Measurements from ENCODE around the gene PIK3CB.
"Not testable (repeated sequence)": the region's sequence is repeated elsewhere in the genome, so short reads cannot be mapped to it uniquely, and the experiment has no call there.

Gene PIK3CB

DNA sequence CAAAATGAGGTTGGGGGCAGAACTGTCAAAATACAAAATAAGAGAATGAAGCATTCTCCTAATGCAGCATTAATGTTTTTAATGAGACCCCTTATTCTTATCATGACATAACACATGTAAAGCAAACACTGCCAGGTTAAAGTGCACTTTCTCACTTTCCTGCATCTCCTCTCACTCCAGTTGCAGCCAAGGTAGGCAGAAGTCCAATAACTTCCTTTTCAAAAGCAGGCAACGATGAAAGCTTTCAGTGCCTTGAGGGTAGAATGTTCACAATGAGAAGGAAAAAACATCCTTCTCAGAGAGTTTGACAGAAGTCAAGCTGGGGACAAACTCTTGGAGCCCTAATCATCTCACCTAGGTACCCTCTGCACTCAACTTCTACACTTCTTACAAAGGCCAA is 166.6 kb downstream of the PIK3CB start:
- no peak for DNase-seq
- in situ Hi-C loops (cut with HindIII; ENCODE audit: low pct_ligation_motif_present, low pct_unique_long_range_greater_than_20kb, low sequenced_read_pairs) = no loop called here

- DNase-seq = no peak
- in situ Hi-C loops (cut with HindIII; ENCODE audit: low pct_ligation_motif_present, low pct_unique_long_range_greater_than_20kb, low sequenced_read_pairs) = no loop called here
Observed at GRCh38 chr3:138657508-138657907, 177.2 kb downstream of the PIK3CB start.

GRCh38 chr3:138653567-138653966 is 181.2 kb downstream of the PIK3CB start:
- no peak for DNase-seq
- in situ Hi-C loops (cut with HindIII; ENCODE audit: low pct_ligation_motif_present, low pct_unique_long_range_greater_than_20kb, low sequenced_read_pairs) = no loop called here

- no peak for DNase-seq
- in situ Hi-C loops (cut with HindIII; ENCODE audit: low pct_ligation_motif_present, low pct_unique_long_range_greater_than_20kb, low sequenced_read_pairs) = no loop called here
Observed at GRCh38 chr3:138649134-138649533, 185.6 kb downstream of the PIK3CB start.

DNA sequence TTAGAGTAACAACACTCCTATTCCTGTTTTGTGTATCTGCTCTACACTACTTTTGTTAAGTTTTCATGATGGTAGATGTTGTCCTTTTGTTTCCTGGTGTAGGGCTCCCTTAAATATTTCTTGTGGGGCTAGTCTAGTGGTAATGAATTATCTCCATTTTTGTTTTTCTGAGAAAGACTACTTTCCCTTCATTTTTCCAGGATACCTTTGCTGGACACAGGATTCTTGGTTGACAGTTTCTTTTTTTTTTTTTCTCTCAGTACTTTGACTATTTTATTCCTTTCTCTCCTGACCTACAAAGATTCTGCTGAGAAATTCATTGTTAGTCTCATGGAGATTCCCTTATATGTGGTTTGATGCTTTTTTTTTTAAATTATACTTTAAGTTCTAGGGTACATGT is 188.2 kb downstream of the PIK3CB start:
- in situ Hi-C loops (cut with HindIII; ENCODE audit: low pct_ligation_motif_present, low pct_unique_long_range_greater_than_20kb, low sequenced_read_pairs) = no loop called here
- no peak for DNase-seq

DNA sequence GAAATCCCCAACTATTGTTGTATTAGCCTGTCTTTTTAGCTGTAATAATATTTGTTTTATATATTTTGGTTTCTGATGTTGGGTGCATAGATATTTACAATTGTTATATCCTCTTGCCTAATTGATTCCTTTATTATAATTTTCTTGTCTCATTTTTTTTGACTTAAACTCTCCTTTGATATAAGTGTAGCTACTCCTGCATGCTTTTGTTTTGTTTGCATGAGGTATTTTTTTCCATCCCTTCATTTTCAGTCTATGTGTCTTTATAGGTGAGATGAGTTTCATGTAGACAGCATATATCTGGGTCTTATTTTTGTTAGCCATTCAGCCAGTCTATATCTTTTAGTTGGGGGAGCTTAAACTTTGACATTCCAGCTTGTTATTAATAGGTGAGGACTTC is 188.7 kb downstream of the PIK3CB start:
- in situ Hi-C loops (cut with HindIII; ENCODE audit: low pct_ligation_motif_present, low pct_unique_long_range_greater_than_20kb, low sequenced_read_pairs) = no loop called here
- DNase-seq = no peak

DNA sequence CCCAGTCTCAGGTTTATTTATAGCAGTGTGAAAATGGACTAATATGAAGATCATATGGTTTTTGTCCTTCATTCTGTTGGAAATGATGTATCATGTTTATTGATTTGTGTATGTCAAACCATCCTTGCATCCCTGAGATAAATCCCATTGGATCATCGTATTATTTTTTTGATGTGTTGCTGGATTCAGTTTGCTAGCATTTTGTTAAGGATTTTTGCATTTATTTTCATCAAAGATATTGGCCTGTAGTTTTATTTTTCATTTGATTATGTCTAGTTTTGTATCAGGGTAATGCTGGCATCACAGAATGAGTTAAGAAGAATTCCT is 191.8 kb downstream of the PIK3CB start:
- no peak for DNase-seq
- in situ Hi-C loops (cut with HindIII; ENCODE audit: low pct_ligation_motif_present, low pct_unique_long_range_greater_than_20kb, low sequenced_read_pairs) = no loop called here

DNA sequence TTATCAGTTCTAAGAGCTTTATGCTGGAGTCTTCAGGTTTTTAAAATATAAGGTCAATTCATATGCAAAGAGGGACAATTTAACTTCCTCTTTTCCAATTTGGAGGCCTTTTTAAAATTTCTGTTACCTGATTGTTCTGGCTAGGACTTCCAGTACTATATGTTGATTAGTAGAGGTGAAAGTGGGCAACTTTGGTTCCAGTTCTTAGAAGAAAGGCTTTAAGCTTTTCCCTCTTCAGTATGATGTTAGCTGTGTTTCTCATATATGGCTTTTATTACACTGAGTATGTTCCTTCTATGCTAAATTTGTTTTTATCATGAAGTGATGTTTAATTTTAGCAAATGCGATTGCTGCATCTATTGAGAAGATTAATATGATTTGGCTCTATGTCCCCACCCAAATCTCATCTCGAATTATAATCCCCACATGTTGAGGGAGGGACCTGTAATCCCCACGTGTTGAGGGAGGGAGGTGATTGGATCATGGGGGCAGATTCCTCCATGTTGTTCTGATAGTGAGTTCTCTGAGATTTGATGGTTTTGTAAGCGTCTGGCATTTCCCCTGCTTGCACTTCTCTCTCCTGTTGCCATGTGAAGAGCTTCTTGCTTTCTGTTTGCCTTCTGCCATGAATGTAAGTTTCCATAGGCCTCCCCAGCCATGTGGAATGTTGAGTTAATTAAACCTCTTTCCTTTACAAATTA is 192.4 kb downstream of the PIK3CB start:
- no peak for DNase-seq
- in situ Hi-C loops (cut with HindIII; ENCODE audit: low pct_ligation_motif_present, low pct_unique_long_range_greater_than_20kb, low sequenced_read_pairs) = no loop called here

DNA sequence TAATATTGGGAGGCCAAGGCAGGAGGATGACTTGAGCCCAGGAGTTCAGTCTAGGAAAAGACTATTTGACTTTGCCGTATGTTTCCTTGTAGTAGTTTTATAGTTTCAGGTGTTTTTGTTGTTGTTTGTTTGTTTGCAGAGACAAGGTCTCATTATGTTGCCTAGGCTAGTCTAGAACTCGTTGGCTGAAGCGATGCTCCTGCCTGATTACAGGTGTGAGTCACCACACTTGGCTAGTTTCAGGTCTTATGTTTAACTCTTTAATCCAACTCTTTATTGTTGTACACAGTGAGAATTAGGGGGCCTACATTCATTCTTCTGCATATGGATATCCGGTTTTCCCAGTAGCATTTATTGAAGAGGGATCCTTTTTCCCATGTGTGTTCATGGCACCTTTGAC is 194.2 kb downstream of the PIK3CB start:
- DNase-seq = no peak
- in situ Hi-C loops (cut with HindIII; ENCODE audit: low pct_ligation_motif_present, low pct_unique_long_range_greater_than_20kb, low sequenced_read_pairs) = no loop called here

DNA sequence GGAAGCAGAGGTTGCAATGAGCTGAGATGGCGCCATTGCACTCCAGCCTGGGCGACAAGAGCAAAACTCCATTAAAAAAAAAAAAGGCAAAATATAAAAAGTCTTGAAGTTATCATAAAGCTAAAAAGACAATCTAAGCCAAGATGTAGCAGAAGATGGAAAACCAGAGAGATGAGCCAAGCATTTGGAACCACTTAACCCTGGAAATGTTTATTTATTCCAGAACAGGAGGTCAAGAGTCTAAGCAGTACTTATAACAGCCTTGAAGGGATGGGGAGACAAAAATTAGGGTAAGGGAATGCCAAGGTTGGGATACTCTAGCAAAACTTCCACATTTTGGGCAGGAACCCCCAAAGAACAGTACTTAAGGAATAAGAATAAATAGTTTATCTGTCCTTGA is 196.1 kb downstream of the PIK3CB start:
- in situ Hi-C loops (cut with HindIII; ENCODE audit: low pct_ligation_motif_present, low pct_unique_long_range_greater_than_20kb, low sequenced_read_pairs) = no loop called here
- no peak for DNase-seq

DNA sequence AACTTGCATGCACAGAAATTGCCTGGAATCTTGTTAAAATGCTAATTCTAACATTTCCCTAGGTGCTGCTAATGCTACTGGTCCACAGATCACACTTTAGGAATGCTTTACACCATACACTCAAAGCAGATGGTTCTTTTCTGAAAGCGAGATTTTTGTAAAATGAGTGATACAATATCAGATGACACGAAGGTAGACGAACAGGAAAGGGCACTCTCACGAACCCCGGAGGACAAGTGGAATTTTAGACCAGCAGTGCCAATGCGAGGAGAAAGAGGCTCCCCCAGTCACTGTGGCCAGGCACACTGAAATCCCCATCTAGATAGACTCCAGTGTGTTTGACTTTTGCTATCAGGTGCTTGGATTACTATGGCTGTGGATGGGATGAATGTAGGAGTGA is 205.2 kb downstream of the PIK3CB start:
- DNase-seq = no peak
- in situ Hi-C loops (cut with HindIII; ENCODE audit: low pct_ligation_motif_present, low pct_unique_long_range_greater_than_20kb, low sequenced_read_pairs) = no loop called here

- DNase-seq = no peak
- in situ Hi-C loops (cut with HindIII; ENCODE audit: low pct_ligation_motif_present, low pct_unique_long_range_greater_than_20kb, low sequenced_read_pairs) = no loop called here
Observed at GRCh38 chr3:138625707-138626365, 208.9 kb downstream of the PIK3CB start.

GRCh38 chr3:138624518-138624917 is 210.2 kb downstream of the PIK3CB start:
- in situ Hi-C loops (cut with HindIII; ENCODE audit: low pct_ligation_motif_present, low pct_unique_long_range_greater_than_20kb, low sequenced_read_pairs) = no loop called here
- DNase-seq = no peak

GRCh38 chr3:138620431-138620830 is 214.3 kb downstream of the PIK3CB start:
- in situ Hi-C loops (cut with HindIII; ENCODE audit: low pct_ligation_motif_present, low pct_unique_long_range_greater_than_20kb, low sequenced_read_pairs) = no loop called here
- DNase-seq = no peak

GRCh38 chr3:138615462-138615861 is 219.3 kb downstream of the PIK3CB start:
- no peak for DNase-seq
- in situ Hi-C loops (cut with HindIII; ENCODE audit: low pct_ligation_motif_present, low pct_unique_long_range_greater_than_20kb, low sequenced_read_pairs) = no loop called here

GRCh38 chr3:138609898-138610266 is 224.8 kb downstream of the PIK3CB start:
- no peak for DNase-seq
- in situ Hi-C loops (cut with HindIII; ENCODE audit: low pct_ligation_motif_present, low pct_unique_long_range_greater_than_20kb, low sequenced_read_pairs) = no loop called here

DNA sequence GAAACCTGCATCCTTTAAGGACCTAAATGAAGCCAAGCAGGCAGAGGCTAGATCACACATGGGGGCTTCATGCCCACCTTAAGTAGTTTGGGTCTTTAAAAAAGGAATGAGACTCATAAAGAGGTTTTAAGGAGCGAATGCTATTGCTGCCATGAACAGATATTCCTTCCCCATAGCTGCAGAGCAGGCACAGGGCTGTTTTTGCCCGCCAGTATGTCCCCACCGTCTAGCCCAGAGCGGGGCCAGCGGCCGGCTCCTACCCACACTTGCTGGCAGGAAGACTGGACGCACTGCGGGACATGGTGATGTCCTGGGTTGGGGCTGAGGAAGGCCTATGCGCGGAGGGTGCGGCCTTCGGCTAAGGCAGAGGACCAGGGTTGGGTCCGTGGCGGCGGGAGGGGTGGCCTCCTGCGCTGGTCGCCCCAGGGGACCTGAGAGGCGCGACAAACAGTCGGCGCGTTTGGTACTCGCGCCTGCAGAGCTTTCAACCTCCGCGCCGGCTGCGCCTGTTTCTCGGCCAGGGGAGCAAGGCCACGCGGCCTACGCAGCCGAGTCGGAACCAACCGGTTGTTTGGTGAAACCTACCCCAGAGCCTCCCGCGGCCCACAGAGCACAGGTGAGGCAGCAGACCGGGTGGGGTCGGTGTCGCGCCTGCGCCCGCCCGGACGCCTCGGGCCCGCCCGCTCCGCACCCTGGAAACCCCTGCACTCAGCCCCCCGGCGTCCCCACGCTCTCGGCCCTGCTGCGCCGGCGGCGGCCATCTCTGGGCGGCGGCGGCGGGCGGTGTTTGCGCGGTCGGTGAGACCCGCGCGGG is 226.2 kb downstream of the PIK3CB start, which contains the start of gene FAIM:
Gene FAIM, plus strand, starts transcription at position 450 of the 814 bp plus-strand sequence. CDS start 10,956 bp downstream, outside the sequence.
- in situ Hi-C loops (cut with HindIII; ENCODE audit: low pct_ligation_motif_present, low pct_unique_long_range_greater_than_20kb, low sequenced_read_pairs) = no loop called here
- DNase-seq = peak; percentile 49

GRCh38 chr3:138604106-138604595 is 230.6 kb downstream of the PIK3CB start:
- DNase-seq; in situ Hi-C loops (cut with HindIII; ENCODE audit: low pct_ligation_motif_present, low pct_unique_long_range_greater_than_20kb, low sequenced_read_pairs): not testable (repeated sequence)

Measured in ACHN (cell line).